SU-DHL-6 (cell line): ENCODE results near the gene ACVR1.

Experiments
- H2AFZ ChIP-seq: fragments of 200-600 bp; sonication (generic); 2 replicates; pipeline ENCODE4 v1.6.1; 2014; ENCODE audit warnings: low read depth, mild to moderate bottlenecking, moderate library complexity, mixed read lengths, antibody characterized with exemption, low read length; ENCODE audit not compliant: severe bottlenecking
- H3F3A ChIP-seq: fragments of 200-600 bp; shearing (Covaris generic); 2 replicates; pipeline ENCODE4 v1.6.0; 2016; ENCODE audit warnings: antibody characterized with exemption, mild to moderate bottlenecking; ENCODE audit not compliant: insufficient read depth
- H3K27ac ChIP-seq: fragments of 200-600 bp; sonication (generic); 2 replicates; pipeline ENCODE4 v1.5.1; 2016; ENCODE audit warnings: low read depth, mild to moderate bottlenecking, low read length, moderate library complexity, mixed read lengths
- H3K27me3 ChIP-seq: fragments of 200-600 bp; sonication (generic), shearing (Covaris generic); 2 replicates; pipeline ENCODE4 v1.6.0; 2014; ENCODE audit warnings: mild to moderate bottlenecking, low read length
- H3K36me3 ChIP-seq: fragments of 200-600 bp; sonication (generic); 2 replicates; pipeline ENCODE4 v1.6.1; 2014; ENCODE audit warnings: mild to moderate bottlenecking, low read length, mixed read lengths
- H3K4me2 ChIP-seq: fragments of 300-600, 200-600 bp; shearing (Covaris generic), sonication (generic); 2 replicates; pipeline ENCODE4 v1.6.0; 2014; ENCODE audit warnings: low read length, low read depth, mild to moderate bottlenecking; ENCODE audit not compliant: poor library complexity, severe bottlenecking
- H3K4me3 ChIP-seq: fragments of 200-600 bp; sonication (generic); 2 replicates; pipeline ENCODE4 v1.5.1; 2014; ENCODE audit warnings: antibody characterized with exemption, low read length, mild to moderate bottlenecking, mixed read lengths; ENCODE audit not compliant: insufficient read depth, poor library complexity, severe bottlenecking
- H3K79me2 ChIP-seq: fragments of 200-600 bp; sonication (generic); 2 replicates; pipeline ENCODE4 v1.6.1; 2014; ENCODE audit warnings: mild to moderate bottlenecking, low read length, moderate library complexity; ENCODE audit not compliant: insufficient read depth
- H3K9ac ChIP-seq: fragments of 200-600 bp; sonication (generic); 2 replicates; pipeline ENCODE4 v1.7.0; 2014; ENCODE audit warnings: mild to moderate bottlenecking, low read length
- H3K9me2 ChIP-seq: fragments of 200-600 bp; sonication (generic); replicated peaks from 2 replicates; pipeline ENCODE4 v1.6.1; 2014; ENCODE audit warnings: low read length; ENCODE audit not compliant: insufficient read depth
- H3K9me3 ChIP-seq: fragments of 200-600 bp; sonication (generic); 2 replicates; pipeline ENCODE4 v1.6.1; 2014; ENCODE audit warnings: low read length, mixed read lengths; ENCODE audit not compliant: insufficient read depth
- H4K20me1 ChIP-seq: fragments of 200-600 bp; sonication (generic); 2 replicates; pipeline ENCODE4 v1.6.1; 2014; ENCODE audit warnings: low read depth, mild to moderate bottlenecking, antibody characterized with exemption, low read length, moderate library complexity, mixed read lengths
- CTCF ChIP-seq: fragments of 200-600 bp; sonication (generic); IDR thresholded peaks from one replicate; pipeline ENCODE4 v1.5.1; 2017; ENCODE audit warnings: antibody characterized with exemption, mild to moderate bottlenecking, low read length, moderate library complexity; ENCODE audit not compliant: insufficient read depth, poor library complexity, severe bottlenecking
- EZH2phosphoT487 ChIP-seq: fragments of 200-600 bp; sonication (generic), shearing (Covaris generic); conservative IDR thresholded peaks from 2 replicates; pipeline ENCODE4 v1.6.1; 2018; ENCODE audit warnings: mild to moderate bottlenecking, antibody characterized with exemption, low read length, moderate library complexity, mixed read lengths

The ACVR1 gene

GRCh38 chr2:157785866-157786662 is 90.1 kb downstream of the ACVR1 start:
- no peaks in the 10 kb centered on the region for H3K9me3 ChIP-seq
- H3K36me3 ChIP-seq = no peaks in the 10 kb centered on the region
- H3K9me2 ChIP-seq = no peaks in the 10 kb centered on the region
- H3K79me2 ChIP-seq = no peaks in the 10 kb centered on the region
- no peak for TF ChIP-seq EZH2phosphoT487
- no peak for TF ChIP-seq CTCF
- H3F3A ChIP-seq = no peaks in the 10 kb centered on the region
- no peak overlapping the region for H3K4me3 ChIP-seq
- H2AFZ ChIP-seq = no peak overlapping the region
- H3K27ac ChIP-seq = no peak overlapping the region
- no peaks in the 10 kb centered on the region for H4K20me1 ChIP-seq
- H3K4me2 ChIP-seq = no peak overlapping the region
- H3K27me3 ChIP-seq = no peaks in the 10 kb centered on the region
- H3K9ac ChIP-seq = no peak overlapping the region

- Histone ChIP-seq H3K9ac (no peak overlapping the region), H2AFZ (no peak overlapping the region), H3K9me3 (no peaks in the 10 kb centered on the region), H3K79me2 (no peaks in the 10 kb centered on the region), H3K9me2 (no peaks in the 10 kb centered on the region), H4K20me1 (no peaks in the 10 kb centered on the region), H3K27ac (no peak overlapping the region), H3F3A (no peaks in the 10 kb centered on the region), H3K4me2 (no peak overlapping the region), H3K27me3 (no peaks in the 10 kb centered on the region), H3K36me3 (no peaks in the 10 kb centered on the region), H3K4me3 (no peak overlapping the region)
- TF ChIP-seq EZH2phosphoT487 = no peak
These were observed 90.9 kb downstream of the ACVR1 start for GRCh38 chr2:157785200-157785599.

- Histone ChIP-seq H3K79me2 (no peaks in the 10 kb centered on the region), H3K4me2 (no peak overlapping the region), H2AFZ (no peak overlapping the region), H4K20me1 (no peaks in the 10 kb centered on the region), H3K4me3 (no peak overlapping the region), H3K36me3 (no peaks in the 10 kb centered on the region), H3K9ac (no peak overlapping the region), H3F3A (no peaks in the 10 kb centered on the region), H3K27ac (no peak overlapping the region), H3K27me3 (no peaks in the 10 kb centered on the region), H3K9me2 (no peaks in the 10 kb centered on the region), H3K9me3 (no peaks in the 10 kb centered on the region)
- no peak for TF ChIP-seq CTCF
- TF ChIP-seq EZH2phosphoT487 = no peak
These were observed 91.3 kb downstream of the ACVR1 start for GRCh38 chr2:157784823-157785175.

GRCh38 chr2:157784169-157784822 is 91.8 kb downstream of the ACVR1 start:
- no peak overlapping the region for H3K4me2 ChIP-seq

More at GRCh38 chr2:157784169-157784822, 91.8 kb downstream of the ACVR1 start:
- H3K9ac ChIP-seq = no peak overlapping the region
- no peak overlapping the region for H3K4me3 ChIP-seq
- no peak overlapping the region for H2AFZ ChIP-seq
- TF ChIP-seq EZH2phosphoT487 (no peak), CTCF (no peak)
- no peaks in the 10 kb centered on the region for H3K79me2 ChIP-seq
- H3K36me3 ChIP-seq = no peaks in the 10 kb centered on the region
- no peaks in the 10 kb centered on the region for H3F3A ChIP-seq
- H3K9me3 ChIP-seq = no peaks in the 10 kb centered on the region
- no peaks in the 10 kb centered on the region for H3K27me3 ChIP-seq
- H3K9me2 ChIP-seq = no peaks in the 10 kb centered on the region
- H4K20me1 ChIP-seq = no peaks in the 10 kb centered on the region
- no peak overlapping the region for H3K27ac ChIP-seq
